Left cardiac atrium (tissue), 4 donors: ENCODE data around the gene KEL. TPM values are rescaled to one million over a fixed set of nuclear protein-coding genes. Genes with fewer than 3 reads are reported as not detected.
A peak's percentile ranks its signal among the peaks of the same experiment; 100 is the strongest.

ENCODE experiments used
- ATAC-seq, 2 donors: fragments of 200-7000 bp; cut with Tn5 transposase; one replicate each; pipeline ENCODE4 v1.9.1; 2020; ENCODE audit warnings: mild to moderate bottlenecking in 2 of 2, moderate library complexity in 2 of 2
- DNase-seq: peaks from one replicate; pipeline ENCODE4 v3.0.0-alpha.2; 2020
- intact Hi-C, 2 donors: fragments of 100-400 bp; cut with DNase I; formaldehyde crosslinking; loops; one replicate each; pipeline versions ENCODE4 v1.14.1 to v1.15.1; 2022 to 2023
- total RNA-seq, 2 donors: library from RNA; stranded (reverse); fragmentation: NEBNext Ultra II Directional; extraction: Animal tissue kit (Norgen Biotek cat#: 25700); gene quantifications; one replicate each; pipeline ENCODE4 v1.2.1, GENCODE V29; 2021
- donor health status: DM: no; HTN: yes; CAD: no.
- donor health status: DM: no; HTN: yes; CAD: no; lungs with severe emphysema.
- donor health status: DM: yes; HTN: yes; CAD: no.
- donor health status: Dilated cardiomyopathy.

Gene KEL
- total RNA-seq, 2 donors from 2014 or later, result 0.15 TPM; not detected in 1

GRCh38 chr7:142935941-142936565, 26.1 kb downstream of the KEL start:
- ATAC-seq, result no peak
- intact Hi-C loops, result no loop called here
- no peak for DNase-seq

GRCh38 chr7:142934056-142934455, 28.1 kb downstream of the KEL start:
- intact Hi-C loops, result no loop called here
- DNase-seq (no peak), ATAC-seq (no peak)

- intact Hi-C loops, result no loop called here
- ATAC-seq, result no peak
- no peak for DNase-seq
These were observed 28.5 kb downstream of the KEL start, which contains the start of gene TRPV5 for GRCh38 chr7:142933624-142934023. Gene TRPV5, minus strand, starts transcription at chr7:142933746. Its CDS starts 287 bp downstream, at chr7:142933459.

GRCh38 chr7:142933092-142933475, 29.1 kb downstream of the KEL start:
- intact Hi-C loops, result no loop called here
- DNase-seq (no peak), ATAC-seq (no peak)

- DNase-seq (no peak), ATAC-seq (no peak)
- intact Hi-C loops, result no loop called here
These were observed 29.6 kb downstream of the KEL start for GRCh38 chr7:142932386-142933091.

GRCh38 chr7:142930126-142930730, 31.9 kb downstream of the KEL start:
- intact Hi-C loops, result no loop called here

GRCh38 chr7:142927949-142928348, 34.2 kb downstream of the KEL start:
- no peak for ATAC-seq

More at GRCh38 chr7:142930126-142930730, 31.9 kb downstream of the KEL start:
- ATAC-seq (no peak), DNase-seq (no peak)

GRCh38 chr7:142927085-142927745, 34.9 kb downstream of the KEL start:
- ATAC-seq (peak; percentile 44 to 75), DNase-seq (no peak)
- intact Hi-C loops, result no loop called here

More at GRCh38 chr7:142927949-142928348, 34.2 kb downstream of the KEL start:
- no peak for DNase-seq
- intact Hi-C loops, result no loop called here

GRCh38 chr7:142925413-142925812, 36.8 kb downstream of the KEL start:
- ATAC-seq, result no peak
- DNase-seq, result no peak
- intact Hi-C loops, result no loop called here

- intact Hi-C loops, result no loop called here
- ATAC-seq, result no peak
- no peak for DNase-seq
These were observed 38.8 kb downstream of the KEL start for GRCh38 chr7:142923391-142923790.

GRCh38 chr7:142919656-142920055, 42.5 kb downstream of the KEL start:
- DNase-seq (no peak), ATAC-seq (no peak)
- intact Hi-C loops, result no loop called here

- DNase-seq, result no peak
- intact Hi-C loops, result no loop called here
These were observed 43.3 kb downstream of the KEL start for GRCh38 chr7:142918901-142919300.

GRCh38 chr7:142917447-142917846, 44.7 kb downstream of the KEL start:
- no peak for ATAC-seq
- DNase-seq, result no peak
- intact Hi-C loops, result no loop called here

More at GRCh38 chr7:142918901-142919300, 43.3 kb downstream of the KEL start:
- no peak for ATAC-seq

- DNase-seq (no peak), ATAC-seq (no peak)
- intact Hi-C loops, result no loop called here
These were observed 45.7 kb downstream of the KEL start for GRCh38 chr7:142916508-142916907.

- intact Hi-C loops, result no loop called here
- no peak for DNase-seq
- ATAC-seq, result no peak
These were observed 46.8 kb downstream of the KEL start for GRCh38 chr7:142915315-142915714.

- ATAC-seq, result no peak
- DNase-seq, result no peak
- intact Hi-C loops, result no loop called here
These were observed 48.0 kb downstream of the KEL start for GRCh38 chr7:142914121-142914520.

GRCh38 chr7:142913566-142913965, 48.6 kb downstream of the KEL start:
- intact Hi-C loops, result no loop called here
- no peak for ATAC-seq
- DNase-seq, result no peak

- DNase-seq (no peak), ATAC-seq (no peak)
- intact Hi-C loops, result no loop called here
These were observed 49.1 kb downstream of the KEL start for GRCh38 chr7:142913051-142913450.

GRCh38 chr7:142910481-142910880, 51.7 kb downstream of the KEL start:
- no peak for ATAC-seq

GRCh38 chr7:142910031-142910433, 52.1 kb downstream of the KEL start:
- DNase-seq (no peak), ATAC-seq (no peak)
- intact Hi-C loops, result no loop called here

More at GRCh38 chr7:142910481-142910880, 51.7 kb downstream of the KEL start:
- no peak for DNase-seq
- intact Hi-C loops, result no loop called here
